H9 (cell line): ENCODE results near the gene KCTD16. TPM values are rescaled to one million over a fixed set of nuclear protein-coding genes. Genes with fewer than 3 reads are reported as not detected.

Experiments used
- DNase-seq: peaks from one replicate; pipeline ENCODE4 v3.0.0-alpha.2; 2017
- H2AFZ ChIP-seq: one replicate; pipeline ENCODE4 v1.6.1; 2013; ENCODE audit warnings: mild to moderate bottlenecking, low read length, control low read depth, moderate library complexity
- H2AK5ac ChIP-seq: 2 replicates; pipeline ENCODE4 v1.6.1; 2013; ENCODE audit warnings: low read length, control low read depth, mixed read lengths; ENCODE audit not compliant: insufficient read length
- H2BK120ac ChIP-seq: one replicate; pipeline ENCODE4 v1.6.1; 2013; ENCODE audit warnings: low read depth, mild to moderate bottlenecking, low read length, control low read depth, inconsistent platforms; ENCODE audit not compliant: poor library complexity, severe bottlenecking
- H2BK12ac ChIP-seq: 2 replicates; pipeline ENCODE4 v1.6.1; 2013; ENCODE audit warnings: low read length, control low read depth, mixed read lengths, low read depth; ENCODE audit not compliant: insufficient read length
- H2BK15ac ChIP-seq: 2 replicates; pipeline ENCODE4 v1.6.1; 2013; ENCODE audit warnings: low read depth, low read length, control low read depth
- H2BK20ac ChIP-seq: one replicate; pipeline ENCODE4 v1.6.1; 2013; ENCODE audit warnings: low read depth, mild to moderate bottlenecking, low read length, control low read depth, inconsistent platforms; ENCODE audit not compliant: poor library complexity, severe bottlenecking
- H2BK5ac ChIP-seq: 2 replicates; pipeline ENCODE4 v1.6.1; 2013; ENCODE audit warnings: low read length, control low read depth, mixed read lengths; ENCODE audit not compliant: insufficient read length
- H3K14ac ChIP-seq: 2 replicates; pipeline ENCODE4 v1.6.1; 2013; ENCODE audit warnings: low read length, control low read depth; ENCODE audit not compliant: insufficient read depth
- H3K18ac ChIP-seq: 2 replicates; pipeline ENCODE4 v1.6.1; 2013; ENCODE audit warnings: low read depth, mild to moderate bottlenecking, mixed read lengths, low read length, control low read depth; ENCODE audit not compliant: insufficient read length
- H3K23ac ChIP-seq: 2 replicates; pipeline ENCODE4 v1.6.1; 2013; ENCODE audit warnings: low read length, control low read depth, mixed read lengths, low read depth; ENCODE audit not compliant: insufficient read length
- H3K23me2 ChIP-seq: 2 replicates; pipeline ENCODE4 v1.6.1; 2013; ENCODE audit warnings: low read depth, mild to moderate bottlenecking, mixed read lengths, low read length, control low read depth; ENCODE audit not compliant: insufficient read length, poor library complexity, severe bottlenecking
- H3K27ac ChIP-seq: 2 replicates; pipeline ENCODE4 v1.5.1; 2013; ENCODE audit warnings: low read length, control low read depth, mixed read lengths, low read depth; ENCODE audit not compliant: insufficient read length
- H3K27me3 ChIP-seq: 2 replicates; pipeline ENCODE4 v1.6.1; 2013; ENCODE audit warnings: low read length, control low read depth, inconsistent platforms; ENCODE audit not compliant: insufficient read depth
- H3K4ac ChIP-seq: 2 replicates; pipeline ENCODE4 v1.6.1; 2013; ENCODE audit warnings: low read depth, mild to moderate bottlenecking, control low read depth, inconsistent platforms, low read length, moderate library complexity
- H3K4me1 ChIP-seq: 2 replicates; pipeline ENCODE4 v1.6.1; 2013; ENCODE audit warnings: low read length, control low read depth, inconsistent platforms; ENCODE audit not compliant: insufficient read depth
- H3K4me2 ChIP-seq: 2 replicates; pipeline ENCODE4 v1.6.1; 2013; ENCODE audit warnings: low read length, control low read depth, mixed read lengths; ENCODE audit not compliant: insufficient read length, insufficient read depth
- H3K56ac ChIP-seq: 2 replicates; pipeline ENCODE4 v1.6.1; 2013; ENCODE audit warnings: low read depth, mild to moderate bottlenecking, mixed read lengths, low read length, control low read depth; ENCODE audit not compliant: insufficient read length
- H3K79me1 ChIP-seq: 2 replicates; pipeline ENCODE4 v1.6.1; 2013; ENCODE audit warnings: low read depth, mild to moderate bottlenecking, moderate library complexity, low read length, control low read depth, inconsistent platforms; ENCODE audit not compliant: insufficient read depth, poor library complexity, severe bottlenecking
- H3K79me2 ChIP-seq: 2 replicates; pipeline ENCODE4 v1.6.1; 2013; ENCODE audit warnings: low read length, control low read depth, inconsistent platforms; ENCODE audit not compliant: insufficient read depth
- H3K9ac ChIP-seq: 2 replicates; pipeline ENCODE4 v1.6.1; 2013; ENCODE audit warnings: low read length, control low read depth, mixed read lengths; ENCODE audit not compliant: insufficient read length; ENCODE audit errors: extremely low read depth
- H3K9me3 ChIP-seq: one replicate; pipeline ENCODE4 v1.6.1; 2013; ENCODE audit warnings: low read depth, low read length, inconsistent platforms; ENCODE audit not compliant: control insufficient read depth
- H3T11ph ChIP-seq: one replicate; pipeline ENCODE4 v1.6.1; 2013; ENCODE audit warnings: mild to moderate bottlenecking, low read length, control low read depth, inconsistent platforms
- H4K20me1 ChIP-seq: one replicate; pipeline ENCODE4 v1.6.1; 2013; ENCODE audit not compliant: control insufficient read depth, insufficient read length, insufficient read depth
- H4K5ac ChIP-seq: 2 replicates; pipeline ENCODE4 v1.6.1; 2013; ENCODE audit warnings: low read depth, mild to moderate bottlenecking, mixed read lengths, low read length, control low read depth; ENCODE audit not compliant: insufficient read length
- H4K8ac ChIP-seq: replicated peaks from 2 replicates; pipeline ENCODE4 v1.6.1; 2013; ENCODE audit warnings: low read length, control low read depth, mixed read lengths, low read depth; ENCODE audit not compliant: insufficient read length
- H4K91ac ChIP-seq: 2 replicates; pipeline ENCODE4 v1.6.1; 2013; ENCODE audit warnings: low read depth, mild to moderate bottlenecking, moderate library complexity, mixed read lengths, low read length, control low read depth; ENCODE audit not compliant: insufficient read length
- H3K27ac Mint-ChIP-seq, 3 experiments: 2 replicates in 2 of 3; 3 replicates in 1 of 3; pipeline ENCODE4 v1.8.0; 2020 to 2021; ENCODE audit warnings: mixed read lengths in 3 of 3, mild to moderate bottlenecking in 1 of 3, moderate library complexity in 1 of 3
- H3K27me3 Mint-ChIP-seq: 2 replicates; pipeline ENCODE4 v1.8.0; 2021; ENCODE audit warnings: low read depth, mild to moderate bottlenecking, moderate library complexity, mixed read lengths
- H3K36me3 Mint-ChIP-seq, 3 experiments: 2 replicates in 2 of 3; 3 replicates in 1 of 3; pipeline ENCODE4 v1.8.0; 2020 to 2021; ENCODE audit warnings: low read depth in 3 of 3, mixed read lengths in 3 of 3; ENCODE audit not compliant: insufficient read depth in 1 of 3
- H3K4me1 Mint-ChIP-seq, 2 experiments: 2 replicates each; pipeline ENCODE4 v1.8.0; 2020; ENCODE audit warnings: mixed read lengths in 2 of 2
- H3K4me3 Mint-ChIP-seq, 2 experiments: 2 replicates in 1 of 2; 3 replicates in 1 of 2; pipeline ENCODE4 v1.8.0; 2020 to 2021; ENCODE audit warnings: mild to moderate bottlenecking in 2 of 2, mixed read lengths in 2 of 2, moderate library complexity in 1 of 2
- H3K9me3 Mint-ChIP-seq, 2 experiments: 2 replicates in 1 of 2; 3 replicates in 1 of 2; pipeline ENCODE4 v1.8.0; 2020; ENCODE audit warnings: mild to moderate bottlenecking in 2 of 2, mixed read lengths in 2 of 2, moderate library complexity in 1 of 2
- WGBS: extraction: QIAGEN DNeasy Blood & Tissue Kit; methylation state at CpG from one replicate; pipeline ENCODE4 v1.1.7; 2013; ENCODE audit warnings: missing lambda C conversion rate, low lambda C conversion rate, mixed read lengths; ENCODE audit not compliant: insufficient read length; ENCODE audit errors: extremely low coverage; 5-methylcytosine and 5-hydroxymethylcytosine counted together
- total RNA-seq: library from RNA; stranded (reverse); gene quantifications from 2 replicates; pipeline ENCODE4 v1.2.1, GENCODE V29; 2021
- TF ChIP-seq, protein P1 (sequence below): fragments of 200-600 bp; sonication (generic); conservative IDR thresholded peaks from 3 replicates; pipeline ENCODE4 v1.8.0; 2021; ENCODE audit warnings: antibody characterized with exemption, mild to moderate bottlenecking

Gene KCTD16
- total RNA-seq, 1 experiment from 2014 or later = 0.09 TPM

DNA sequence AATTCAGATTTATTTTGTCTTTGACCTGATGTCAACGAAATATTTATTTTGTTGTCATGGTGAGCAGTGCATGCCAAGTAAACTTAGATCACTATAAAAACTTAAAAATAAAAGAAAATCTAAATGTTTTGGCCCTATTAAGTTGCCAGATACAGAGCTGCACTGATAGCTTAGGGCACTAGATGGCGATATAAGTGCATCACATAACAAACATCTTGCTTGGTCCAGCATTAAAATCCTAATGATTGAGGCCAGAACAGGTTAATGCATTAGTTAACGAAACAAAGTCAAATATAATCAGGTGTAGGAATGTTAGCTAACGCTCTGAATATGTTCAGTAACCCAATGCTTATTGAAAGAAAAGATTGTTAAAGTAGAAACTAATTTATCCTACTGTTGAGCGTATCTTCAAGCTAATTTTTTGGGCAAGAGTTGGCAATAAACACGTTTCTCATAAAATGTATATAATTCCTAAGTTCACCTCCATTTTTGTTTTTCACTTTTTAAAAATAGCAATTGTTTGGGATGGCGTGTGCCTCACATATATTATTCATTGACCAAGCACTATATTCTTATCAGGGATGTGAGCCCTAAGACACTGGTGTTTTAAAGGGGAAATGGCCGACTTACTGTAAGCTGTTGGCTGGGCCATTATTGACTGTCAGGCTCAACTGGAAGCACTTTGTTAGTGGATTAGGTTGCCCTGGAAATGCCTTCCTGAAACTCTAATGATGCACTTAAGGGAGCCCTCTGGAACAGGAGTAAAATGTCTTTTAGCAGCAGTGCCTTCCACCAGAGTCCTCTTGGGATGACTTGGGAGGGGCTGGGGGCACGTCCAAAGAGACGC lies 33.3 kb downstream of the KCTD16 start:
- H3K4me1 Mint-ChIP-seq = peaks cover 12 to 16% of the 10 kb centered on the region in 2 experiments

More for the DNA sequence above, 33.3 kb downstream of the KCTD16 start:
- Histone ChIP-seq H3K9me3 (no peaks in the 10 kb centered on the region), H3K14ac (no peak overlapping the region), H2BK120ac (no peak overlapping the region), H3T11ph (no peak overlapping the region), H3K4me1 (no peaks in the 10 kb centered on the region), H3K9ac (no peak overlapping the region), H4K91ac (no peak overlapping the region), H2AFZ (no peak overlapping the region), H3K79me1 (no peaks in the 10 kb centered on the region), H4K8ac (no peak overlapping the region), H3K4ac (no peak overlapping the region), H3K23ac (no peak overlapping the region), H3K18ac (no peak overlapping the region), H4K20me1 (no peaks in the 10 kb centered on the region), H3K27me3 (no peaks in the 10 kb centered on the region; the same call in 1 of the 2 replicates), H3K79me2 (no peaks in the 10 kb centered on the region), H2BK15ac (no peak overlapping the region), H3K23me2 (peaks cover 5% of the 10 kb centered on the region), H3K4me2 (no peak overlapping the region), H2BK5ac (no peak overlapping the region), H3K27ac (no peak overlapping the region), H4K5ac (no peak overlapping the region), H2AK5ac (no peak overlapping the region), H3K56ac (no peak overlapping the region), H2BK12ac (no peak overlapping the region), H2BK20ac (no peak overlapping the region)
- peak; percentile 31 for DNase-seq
- WGBS = no CpG with 5 or more reads among the region's 10 CpGs
- Mint-ChIP-seq H3K4me3 (peak overlapping the region; percentile 35 to 62; a peak in 2 of 5 replicates), H3K27me3 (peaks cover 36% of the 10 kb centered on the region), H3K9me3 (no peaks in the 10 kb centered on the region; a peak in 1 of 5 replicates), H3K27ac (no peak overlapping the region), H3K36me3 (no peaks in the 10 kb centered on the region)
- TF ChIP-seq, protein P1, sequence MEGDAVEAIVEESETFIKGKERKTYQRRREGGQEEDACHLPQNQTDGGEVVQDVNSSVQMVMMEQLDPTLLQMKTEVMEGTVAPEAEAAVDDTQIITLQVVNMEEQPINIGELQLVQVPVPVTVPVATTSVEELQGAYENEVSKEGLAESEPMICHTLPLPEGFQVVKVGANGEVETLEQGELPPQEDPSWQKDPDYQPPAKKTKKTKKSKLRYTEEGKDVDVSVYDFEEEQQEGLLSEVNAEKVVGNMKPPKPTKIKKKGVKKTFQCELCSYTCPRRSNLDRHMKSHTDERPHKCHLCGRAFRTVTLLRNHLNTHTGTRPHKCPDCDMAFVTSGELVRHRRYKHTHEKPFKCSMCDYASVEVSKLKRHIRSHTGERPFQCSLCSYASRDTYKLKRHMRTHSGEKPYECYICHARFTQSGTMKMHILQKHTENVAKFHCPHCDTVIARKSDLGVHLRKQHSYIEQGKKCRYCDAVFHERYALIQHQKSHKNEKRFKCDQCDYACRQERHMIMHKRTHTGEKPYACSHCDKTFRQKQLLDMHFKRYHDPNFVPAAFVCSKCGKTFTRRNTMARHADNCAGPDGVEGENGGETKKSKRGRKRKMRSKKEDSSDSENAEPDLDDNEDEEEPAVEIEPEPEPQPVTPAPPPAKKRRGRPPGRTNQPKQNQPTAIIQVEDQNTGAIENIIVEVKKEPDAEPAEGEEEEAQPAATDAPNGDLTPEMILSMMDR = peak; percentile 92
